ENCODE measurements around the gene OR6S1. TPM values are rescaled to one million over a fixed set of nuclear protein-coding genes. Genes with fewer than 3 reads are reported as not detected.
A peak's percentile ranks its signal among the peaks of the same experiment; 100 is the strongest.
"Not testable (repeated sequence)": the region's sequence is repeated elsewhere in the genome, so short reads cannot be mapped to it uniquely, and the experiment has no call there.

The OR6S1 gene
- total RNA-seq, 2 donors from 2014 or later: not detected

GRCh38 chr14:20623798-20624197 lies 17.7 kb downstream of the OR6S1 start:
- DNase-seq (ENCODE audit: low spot score in 2 of 2): no peak
- Mint-ChIP-seq H3K36me3 (peaks cover 0 to 6% of the 10 kb centered on the region in 2 donors), H3K9me3 (no peaks in the 10 kb centered on the region), H3K27ac (peak overlapping the region in 1 of 2 donors; percentile 90)
- no peak for ATAC-seq

- Mint-ChIP-seq H3K36me3 (peaks cover 0 to 6% of the 10 kb centered on the region in 2 donors), H3K27ac (no peak overlapping the region), H3K9me3 (no peaks in the 10 kb centered on the region)
- ATAC-seq (peak in 1 of 2 donors; percentile 13), DNase-seq (ENCODE audit: low spot score in 2 of 2) (no peak)
Observed at GRCh38 chr14:20622816-20623291, 18.6 kb downstream of the OR6S1 start.

- DNase-seq (ENCODE audit: low spot score in 2 of 2) (no peak), ATAC-seq (no peak)
- H3K27ac Mint-ChIP-seq: no peak overlapping the region
- peaks cover 0 to 6% of the 10 kb centered on the region in 2 donors for H3K36me3 Mint-ChIP-seq
- H3K9me3 Mint-ChIP-seq: no peaks in the 10 kb centered on the region
Observed at GRCh38 chr14:20620798-20621478, 20.6 kb downstream of the OR6S1 start.

- not testable (repeated sequence) for ATAC-seq; DNase-seq (ENCODE audit: low spot score in 2 of 2); H3K27ac Mint-ChIP-seq; H3K36me3 Mint-ChIP-seq; H3K9me3 Mint-ChIP-seq
Observed at GRCh38 chr14:20619688-20620087, 21.8 kb downstream of the OR6S1 start.

- no peak for ATAC-seq
- no peak for DNase-seq (ENCODE audit: low spot score in 2 of 2)
- Mint-ChIP-seq H3K36me3 (peaks cover 0 to 6% of the 10 kb centered on the region in 2 donors), H3K27ac (no peak overlapping the region), H3K9me3 (no peaks in the 10 kb centered on the region)
Observed at GRCh38 chr14:20618271-20618749, 23.2 kb downstream of the OR6S1 start.

- H3K27ac Mint-ChIP-seq: no peak overlapping the region
- peaks cover 0 to 6% of the 10 kb centered on the region in 2 donors for H3K36me3 Mint-ChIP-seq
- no peak for DNase-seq (ENCODE audit: low spot score in 2 of 2)
Observed at GRCh38 chr14:20617138-20618003, 24.1 kb downstream of the OR6S1 start.

GRCh38 chr14:20615996-20616395 lies 25.5 kb downstream of the OR6S1 start:
- ATAC-seq (no peak), DNase-seq (ENCODE audit: low spot score in 2 of 2) (no peak)
- Mint-ChIP-seq H3K9me3 (no peaks in the 10 kb centered on the region), H3K36me3 (no peaks in the 10 kb centered on the region), H3K27ac (no peak overlapping the region)

More at GRCh38 chr14:20617138-20618003, 24.1 kb downstream of the OR6S1 start:
- no peak for ATAC-seq
- no peaks in the 10 kb centered on the region for H3K9me3 Mint-ChIP-seq

GRCh38 chr14:20614038-20614840 lies 27.3 kb downstream of the OR6S1 start:
- Mint-ChIP-seq H3K36me3 (no peaks in the 10 kb centered on the region), H3K9me3 (no peaks in the 10 kb centered on the region), H3K27ac (no peak overlapping the region)
- no peak for DNase-seq (ENCODE audit: low spot score in 2 of 2)
- peak; percentile 3 to 17 for ATAC-seq

- H3K27ac Mint-ChIP-seq: no peak overlapping the region
- H3K36me3 Mint-ChIP-seq: no peaks in the 10 kb centered on the region
- DNase-seq (ENCODE audit: low spot score in 2 of 2): peak; percentile 79 to 85
- H3K9me3 Mint-ChIP-seq: no peaks in the 10 kb centered on the region
- peak; percentile 79 to 86 for ATAC-seq
Observed at GRCh38 chr14:20613094-20614037, 28.1 kb downstream of the OR6S1 start.

- no peak for DNase-seq (ENCODE audit: low spot score in 2 of 2)
- no peaks in the 10 kb centered on the region for H3K9me3 Mint-ChIP-seq
- ATAC-seq: no peak
- H3K36me3 Mint-ChIP-seq: no peaks in the 10 kb centered on the region
- no peak overlapping the region for H3K27ac Mint-ChIP-seq
Observed at GRCh38 chr14:20612403-20612802, 29.1 kb downstream of the OR6S1 start.

GRCh38 chr14:20611277-20611676 lies 30.2 kb downstream of the OR6S1 start:
- Mint-ChIP-seq H3K9me3 (no peaks in the 10 kb centered on the region), H3K27ac (no peak overlapping the region), H3K36me3 (no peaks in the 10 kb centered on the region)
- DNase-seq (ENCODE audit: low spot score in 2 of 2): no peak
- ATAC-seq: no peak

- no peaks in the 10 kb centered on the region for H3K36me3 Mint-ChIP-seq
- H3K27ac Mint-ChIP-seq: no peak overlapping the region
Observed at GRCh38 chr14:20610002-20610765, 31.3 kb downstream of the OR6S1 start.

GRCh38 chr14:20609215-20610001 lies 32.1 kb downstream of the OR6S1 start:
- Mint-ChIP-seq H3K9me3 (no peaks in the 10 kb centered on the region), H3K27ac (no peak overlapping the region), H3K36me3 (no peaks in the 10 kb centered on the region)
- DNase-seq (ENCODE audit: low spot score in 2 of 2) (peak; percentile 70 to 78), ATAC-seq (peak; percentile 18 to 36)

More at GRCh38 chr14:20610002-20610765, 31.3 kb downstream of the OR6S1 start:
- DNase-seq (ENCODE audit: low spot score in 2 of 2): peak; percentile 76 to 82
- H3K9me3 Mint-ChIP-seq: no peaks in the 10 kb centered on the region
- ATAC-seq: peak; percentile 34 to 51

GRCh38 chr14:20608383-20609110 lies 32.9 kb downstream of the OR6S1 start:
- Mint-ChIP-seq H3K36me3 (no peaks in the 10 kb centered on the region), H3K27ac (peak overlapping the region in 1 of 2 donors; percentile 46), H3K9me3 (no peaks in the 10 kb centered on the region)
- ATAC-seq (no peak), DNase-seq (ENCODE audit: low spot score in 2 of 2) (no peak)

Data from activated naive CD4-positive, alpha-beta T cell treated with anti-CD3 and anti-CD28 coated beads, Interleukin-2, amount 50 U/mL, for 72 hours (primary cell).